ENCODE measurements around the gene ULK2.

DNA sequence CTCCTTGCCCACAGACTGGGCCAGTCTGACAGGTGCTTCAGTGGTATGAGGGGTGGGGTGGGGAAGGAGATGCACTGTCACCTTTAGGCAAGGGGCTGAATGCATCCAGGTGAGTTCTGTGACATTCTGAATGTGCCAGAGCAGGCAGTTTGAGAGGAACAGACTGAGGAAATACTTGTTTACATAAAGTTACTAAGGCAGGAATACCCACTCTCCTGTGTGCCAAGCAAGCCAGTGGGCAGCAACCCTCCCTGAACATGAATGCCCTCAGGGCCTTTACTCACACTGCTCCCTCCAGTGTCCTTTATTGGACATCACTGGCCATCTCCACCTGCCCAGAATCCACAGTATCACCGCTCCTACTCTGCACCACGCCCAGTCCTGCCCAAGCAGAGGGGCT is 33.1 kb upstream of the ULK2 start:
- TF ChIP-seq, protein P1, sequence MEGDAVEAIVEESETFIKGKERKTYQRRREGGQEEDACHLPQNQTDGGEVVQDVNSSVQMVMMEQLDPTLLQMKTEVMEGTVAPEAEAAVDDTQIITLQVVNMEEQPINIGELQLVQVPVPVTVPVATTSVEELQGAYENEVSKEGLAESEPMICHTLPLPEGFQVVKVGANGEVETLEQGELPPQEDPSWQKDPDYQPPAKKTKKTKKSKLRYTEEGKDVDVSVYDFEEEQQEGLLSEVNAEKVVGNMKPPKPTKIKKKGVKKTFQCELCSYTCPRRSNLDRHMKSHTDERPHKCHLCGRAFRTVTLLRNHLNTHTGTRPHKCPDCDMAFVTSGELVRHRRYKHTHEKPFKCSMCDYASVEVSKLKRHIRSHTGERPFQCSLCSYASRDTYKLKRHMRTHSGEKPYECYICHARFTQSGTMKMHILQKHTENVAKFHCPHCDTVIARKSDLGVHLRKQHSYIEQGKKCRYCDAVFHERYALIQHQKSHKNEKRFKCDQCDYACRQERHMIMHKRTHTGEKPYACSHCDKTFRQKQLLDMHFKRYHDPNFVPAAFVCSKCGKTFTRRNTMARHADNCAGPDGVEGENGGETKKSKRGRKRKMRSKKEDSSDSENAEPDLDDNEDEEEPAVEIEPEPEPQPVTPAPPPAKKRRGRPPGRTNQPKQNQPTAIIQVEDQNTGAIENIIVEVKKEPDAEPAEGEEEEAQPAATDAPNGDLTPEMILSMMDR (conservative IDR thresholded peaks at IDR 0.05; ENCODE audit: low read length): no peak
- no peak for TF ChIP-seq EZH2phosphoT487 (IDR thresholded peaks at IDR 0.05; ENCODE audit: borderline replicate concordance, low read depth, low read length)

All from OCI-LY7 (cell line).